ENCODE data around the gene IMPG2. TPM values are rescaled to one million over a fixed set of nuclear protein-coding genes. Genes with fewer than 3 reads are reported as not detected.

The IMPG2 gene
- total RNA-seq, 1 donor from 2014 or later = 0.29 TPM

GRCh38 chr3:101281521-101282030 is 38.8 kb downstream of the IMPG2 start:
- no peaks in the 10 kb centered on the region for H3K27me3 ChIP-seq
- no peak overlapping the region for H3K4me3 ChIP-seq
- no peak for DNase-seq
- no peak overlapping the region for H3K27ac ChIP-seq
- H3K9me3 ChIP-seq = no peaks in the 10 kb centered on the region
- no peaks in the 10 kb centered on the region for H3K36me3 ChIP-seq
- intact Hi-C loops (cut with DNase I) = no loop called here
- no peak for TF ChIP-seq CTCF (IDR thresholded peaks at IDR 0.05)
- ATAC-seq = no peak
- H3K4me1 ChIP-seq = no peaks in the 10 kb centered on the region

- H3K27ac ChIP-seq = no peak overlapping the region
- no peaks in the 10 kb centered on the region for H3K36me3 ChIP-seq
- no peak overlapping the region for H3K4me3 ChIP-seq
- ATAC-seq (no peak), DNase-seq (no peak)
- H3K4me1 ChIP-seq = no peaks in the 10 kb centered on the region
- H3K9me3 ChIP-seq = no peaks in the 10 kb centered on the region
- H3K27me3 ChIP-seq = no peaks in the 10 kb centered on the region
- intact Hi-C loops (cut with DNase I) = no loop called here
- TF ChIP-seq CTCF (IDR thresholded peaks at IDR 0.05) = no peak
These were observed 40.5 kb downstream of the IMPG2 start for GRCh38 chr3:101279765-101280385.

- no peak overlapping the region for H3K27ac ChIP-seq
- no peak for ATAC-seq
These were observed 41.2 kb downstream of the IMPG2 start for GRCh38 chr3:101279162-101279561.

GRCh38 chr3:101278727-101279126 is 41.6 kb downstream of the IMPG2 start:
- H3K9me3 ChIP-seq = no peaks in the 10 kb centered on the region
- no peaks in the 10 kb centered on the region for H3K4me1 ChIP-seq
- H3K27ac ChIP-seq = no peak overlapping the region
- no peak overlapping the region for H3K4me3 ChIP-seq
- intact Hi-C loops (cut with DNase I) = no loop called here
- no peaks in the 10 kb centered on the region for H3K27me3 ChIP-seq
- no peak for TF ChIP-seq CTCF (IDR thresholded peaks at IDR 0.05)
- H3K36me3 ChIP-seq = no peaks in the 10 kb centered on the region
- DNase-seq (no peak), ATAC-seq (no peak)

More at GRCh38 chr3:101279162-101279561, 41.2 kb downstream of the IMPG2 start:
- no peak for DNase-seq
- intact Hi-C loops (cut with DNase I) = no loop called here
- Histone ChIP-seq H3K4me3 (no peak overlapping the region), H3K4me1 (no peaks in the 10 kb centered on the region), H3K36me3 (no peaks in the 10 kb centered on the region), H3K27me3 (no peaks in the 10 kb centered on the region), H3K9me3 (no peaks in the 10 kb centered on the region)
- no peak for TF ChIP-seq CTCF (IDR thresholded peaks at IDR 0.05)

- no peak for DNase-seq
- Histone ChIP-seq H3K36me3 (no peaks in the 10 kb centered on the region), H3K4me3 (no peak overlapping the region), H3K27me3 (no peaks in the 10 kb centered on the region), H3K9me3 (no peaks in the 10 kb centered on the region), H3K27ac (no peak overlapping the region), H3K4me1 (no peaks in the 10 kb centered on the region)
- no peak for TF ChIP-seq CTCF (IDR thresholded peaks at IDR 0.05)
- no peak for ATAC-seq
- intact Hi-C loops (cut with DNase I) = no loop called here
These were observed 46.8 kb downstream of the IMPG2 start for GRCh38 chr3:101273608-101274007.

- no peak for TF ChIP-seq CTCF (IDR thresholded peaks at IDR 0.05)
- Histone ChIP-seq H3K4me1 (no peaks in the 10 kb centered on the region), H3K27ac (no peak overlapping the region), H3K4me3 (no peak overlapping the region), H3K9me3 (no peaks in the 10 kb centered on the region), H3K27me3 (no peaks in the 10 kb centered on the region), H3K36me3 (no peaks in the 10 kb centered on the region)
- intact Hi-C loops (cut with DNase I) = no loop called here
- ATAC-seq (no peak), DNase-seq (no peak)
These were observed 47.2 kb downstream of the IMPG2 start for GRCh38 chr3:101273156-101273555.
